Transverse colon (tissue), 4 donors: Measurements from ENCODE around the gene GCLC. TPM values are rescaled to one million over a fixed set of nuclear protein-coding genes. Genes with fewer than 3 reads are reported as not detected.

Source experiments
- DNase-seq: peaks from one replicate; pipeline ENCODE4 v3.0.0-alpha.2; 2019
- H3K27ac ChIP-seq, 4 donors: fragments of 200-600 bp; sonication (generic); 2 replicates each; pipeline ENCODE4 v1.5.1; 2016 to 2018; ENCODE audit warnings: inconsistent platforms in 4 of 4
- H3K27me3 ChIP-seq: fragments of 200-600 bp; sonication (generic); 2 replicates; pipeline ENCODE4 v1.5.1; 2017; ENCODE audit warnings: inconsistent platforms
- H3K36me3 ChIP-seq, 4 donors: fragments of 200-600 bp; sonication (generic); 2 replicates each; pipeline ENCODE4 v1.5.1; 2017 to 2019; ENCODE audit warnings: inconsistent platforms in 4 of 4
- H3K4me1 ChIP-seq, 4 donors: fragments of 200-600 bp; sonication (generic); 2 replicates each; pipeline ENCODE4 v1.5.1; 2017 to 2020; ENCODE audit warnings: inconsistent platforms in 4 of 4
- H3K4me3 ChIP-seq, 4 donors: fragments of 200-600 bp; sonication (generic); 1 replicate in 1 of 4; 2 replicates in 3 of 4; pipeline versions ENCODE4 v1.5.1 to v1.6.1; 2017 to 2019; ENCODE audit warnings: inconsistent platforms in 4 of 4
- H3K9me3 ChIP-seq, 2 donors: fragments of 200-600 bp; sonication (generic); 2 replicates each; pipeline ENCODE4 v1.5.1; 2017 to 2019; ENCODE audit warnings: inconsistent platforms in 2 of 2
- CTCF ChIP-seq, 5 experiments: fragments of 200-600 bp in 3 of 5; fragments of 450-650 bp in 2 of 5; sonication (generic) in 3 of 5; IDR thresholded peaks; 1 replicate in 2 of 5; 2 replicates in 3 of 5; pipeline ENCODE4 v1.5.1; 2016 to 2017; ENCODE audit warnings: antibody characterized with exemption in 5 of 5, inconsistent platforms in 3 of 5, mild to moderate bottlenecking in 2 of 5, moderate library complexity in 1 of 5
- EP300 ChIP-seq: sonication (generic); formaldehyde crosslinking; IDR thresholded peaks from one replicate; pipeline ENCODE4 v1.6.1; 2017; ENCODE audit warnings: antibody characterized with exemption, low read depth
- POLR2A ChIP-seq: fragments of 450-650 bp; IDR thresholded peaks from one replicate; pipeline ENCODE4 v1.6.1; 2016; ENCODE audit warnings: antibody characterized with exemption, mild to moderate bottlenecking, moderate library complexity
- POLR2AphosphoS5 ChIP-seq, 3 donors: sonication (generic); formaldehyde crosslinking; IDR thresholded peaks; one replicate each; pipeline ENCODE4 v1.6.1; 2016; ENCODE audit warnings: antibody characterized with exemption in 3 of 3
- WGBS, 2 donors: methylation state at CpG; one replicate each; pipeline ENCODE4 v1.1.5; 2018; ENCODE audit warnings: low coverage in 1 of 2; 5-methylcytosine and 5-hydroxymethylcytosine counted together
- in situ Hi-C, 4 donors: fragments of 200-750 bp; cut with MboI; loops; one replicate each; pipeline versions ENCODE4 v1.15.0 to v1.15.1; 2017; ENCODE audit warnings: low sequenced_read_pairs in 3 of 4, low pct_ligation_motif_present in 1 of 4, low pct_unique_long_range_greater_than_20kb in 1 of 4
- intact Hi-C: fragments of 100-400 bp; cut with DNase I; formaldehyde crosslinking; loops from one replicate; pipeline ENCODE4 v1.15.1; 2023; ENCODE audit warnings: low total_unique reads
- total RNA-seq, 4 donors: library from RNA; depleted of rRNA; stranded (reverse); fragments of >200 nt; gene quantifications; one replicate each; pipeline ENCODE4 v1.1.0, GENCODE V29; 2016

GCLC gene
- total RNA-seq, 4 donors from 2014 or later, result 35.2 to 146 (median 64.1) TPM

- Histone ChIP-seq H3K4me3 (no peak overlapping the region), H3K9me3 (no peaks in the 10 kb centered on the region), H3K4me1 (peaks cover 0 to 19% (median 7%) of the 10 kb centered on the region in 4 donors), H3K27me3 (no peaks in the 10 kb centered on the region), H3K27ac (no peak overlapping the region), H3K36me3 (no peaks in the 10 kb centered on the region)
- intact Hi-C loops, result no loop called here
- in situ Hi-C loops, result no loop called here
- no peak for DNase-seq
- no peak for TF ChIP-seq POLR2AphosphoS5 (IDR thresholded peaks at IDR 0.05)
- no peak for TF ChIP-seq CTCF (IDR thresholded peaks at IDR 0.05)
- TF ChIP-seq EP300, result no peak
- TF ChIP-seq POLR2A, result no peak
- 82 to 87% methylated on average over 3 of the region's 3 CpGs for WGBS, 2 donors
Measured at GRCh38 chr6:53583451-53583850, 38.5 kb upstream of the GCLC start.

- 81 to 100% methylated on average over 1 to 2 of the region's 2 CpGs for WGBS, 2 donors
- in situ Hi-C loops (no loop called here), intact Hi-C loops (no loop called here)
- no peak overlapping the region for H3K27ac ChIP-seq
- no peak overlapping the region for H3K4me3 ChIP-seq
- no peaks in the 10 kb centered on the region for H3K27me3 ChIP-seq
- TF ChIP-seq EP300 (no peak), CTCF (IDR thresholded peaks at IDR 0.05) (no peak), POLR2AphosphoS5 (IDR thresholded peaks at IDR 0.05) (no peak), POLR2A (no peak)
- no peaks in the 10 kb centered on the region for H3K9me3 ChIP-seq
- H3K36me3 ChIP-seq, result no peaks in the 10 kb centered on the region
- no peak for DNase-seq
- peaks cover 0 to 19% (median 7%) of the 10 kb centered on the region in 4 donors for H3K4me1 ChIP-seq
Measured at GRCh38 chr6:53582963-53583362, 38.1 kb upstream of the GCLC start.

GRCh38 chr6:53581856-53582255, 37.0 kb upstream of the GCLC start:
- no peaks in the 10 kb centered on the region for H3K9me3 ChIP-seq
- TF ChIP-seq POLR2AphosphoS5 (IDR thresholded peaks at IDR 0.05) (no peak), CTCF (IDR thresholded peaks at IDR 0.05) (no peak), POLR2A (no peak)
- 31% methylated on average over 2 of the region's 2 CpGs for WGBS, 2 donors
- H3K36me3 ChIP-seq, result no peaks in the 10 kb centered on the region
- H3K4me1 ChIP-seq, result peaks cover 0 to 19% (median 7%) of the 10 kb centered on the region in 4 donors
- in situ Hi-C loops, result no loop called here
- no peak for DNase-seq
- H3K27ac ChIP-seq, result peak overlapping the region in 3 of 4 donors; percentile 2 to 19 (median 11)
- no peak overlapping the region for H3K4me3 ChIP-seq
- intact Hi-C loops, result no loop called here
- H3K27me3 ChIP-seq, result no peaks in the 10 kb centered on the region

GRCh38 chr6:53581173-53581773, 36.4 kb upstream of the GCLC start:
- TF ChIP-seq POLR2A, result no peak
- no peak for TF ChIP-seq POLR2AphosphoS5 (IDR thresholded peaks at IDR 0.05)
- H3K4me3 ChIP-seq, result no peak overlapping the region
- intact Hi-C loops, result no loop called here
- H3K27me3 ChIP-seq, result no peaks in the 10 kb centered on the region
- in situ Hi-C loops, result no loop called here
- no peaks in the 10 kb centered on the region for H3K36me3 ChIP-seq
- DNase-seq, result no peak
- H3K4me1 ChIP-seq, result peaks cover 0 to 19% (median 7%) of the 10 kb centered on the region in 4 donors
- H3K27ac ChIP-seq, result peak overlapping the region in 3 of 4 donors; percentile 2 to 19 (median 11)
- 44% methylated on average over 2 of the region's 2 CpGs; no CpG with 5 or more reads in 1 of the 2 donors for WGBS, 2 donors
- H3K9me3 ChIP-seq, result no peaks in the 10 kb centered on the region

GRCh38 chr6:53579338-53579737, 34.4 kb upstream of the GCLC start:
- in situ Hi-C loops, result no loop called here
- Histone ChIP-seq H3K4me1 (peaks cover 0 to 19% (median 7%) of the 10 kb centered on the region in 4 donors), H3K27ac (no peak overlapping the region), H3K27me3 (no peaks in the 10 kb centered on the region), H3K4me3 (no peak overlapping the region), H3K9me3 (no peaks in the 10 kb centered on the region), H3K36me3 (no peaks in the 10 kb centered on the region)
- no peak for DNase-seq
- TF ChIP-seq EP300 (no peak), CTCF (IDR thresholded peaks at IDR 0.05) (no peak), POLR2A (no peak), POLR2AphosphoS5 (IDR thresholded peaks at IDR 0.05) (no peak)
- intact Hi-C loops, result no loop called here
- WGBS, 2 donors, result 89 to 100% methylated on average over 1 to 5 of the region's 5 CpGs
